Colon (tissue), 2 donors: Measurements from ENCODE around the gene NEMP1.
"Not testable (repeated sequence)": the region's sequence is repeated elsewhere in the genome, so short reads cannot be mapped to it uniquely, and the experiment has no call there.

Experiments used
- FAIRE-seq: peaks from 2 replicates; lab custom pipeline; 2012; peaks lifted over from hg19 to GRCh38; lab: Jason Lieb, UNC
- donor health status: control.
- donor health status: control.

NEMP1 gene

DNA sequence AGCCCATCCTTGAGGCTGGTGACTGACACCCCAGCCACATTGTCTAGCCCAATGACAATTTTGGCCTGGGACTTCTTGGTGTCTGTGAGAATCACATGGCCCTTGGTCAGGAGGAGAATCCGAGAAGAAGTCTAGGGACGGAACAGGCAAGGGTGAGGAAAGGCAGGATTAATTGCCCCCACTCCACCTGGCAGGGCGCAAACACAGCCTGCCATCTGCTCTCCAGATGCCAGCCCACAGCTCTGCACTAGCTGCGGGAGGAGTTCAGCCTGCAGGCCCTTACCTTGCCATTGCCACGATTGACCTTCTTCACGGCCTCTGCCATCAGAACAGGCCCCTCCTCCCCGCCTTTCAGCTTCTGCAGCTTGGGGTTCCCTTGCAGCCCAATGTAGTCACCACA is 49.1 kb downstream of the NEMP1 start:
- FAIRE-seq, result no peak

DNA sequence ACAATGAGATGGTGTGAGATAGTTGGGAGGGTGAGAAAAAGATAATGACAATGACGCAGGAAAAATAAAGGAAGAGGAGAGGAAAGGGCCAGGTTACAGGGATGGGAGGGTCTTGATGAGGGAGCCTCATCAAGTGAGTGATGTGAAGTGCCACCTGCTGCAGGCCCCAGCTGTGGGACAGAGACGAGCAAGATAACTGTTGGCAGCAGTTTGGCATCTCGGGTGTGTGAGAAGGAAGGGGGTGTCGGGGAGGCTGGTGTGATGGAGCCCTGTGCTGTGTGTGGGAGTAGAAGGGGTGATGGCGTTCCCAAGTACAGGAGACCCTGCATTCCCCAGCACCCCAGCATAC is 50.8 kb downstream of the NEMP1 start:
- FAIRE-seq, result no peak

DNA sequence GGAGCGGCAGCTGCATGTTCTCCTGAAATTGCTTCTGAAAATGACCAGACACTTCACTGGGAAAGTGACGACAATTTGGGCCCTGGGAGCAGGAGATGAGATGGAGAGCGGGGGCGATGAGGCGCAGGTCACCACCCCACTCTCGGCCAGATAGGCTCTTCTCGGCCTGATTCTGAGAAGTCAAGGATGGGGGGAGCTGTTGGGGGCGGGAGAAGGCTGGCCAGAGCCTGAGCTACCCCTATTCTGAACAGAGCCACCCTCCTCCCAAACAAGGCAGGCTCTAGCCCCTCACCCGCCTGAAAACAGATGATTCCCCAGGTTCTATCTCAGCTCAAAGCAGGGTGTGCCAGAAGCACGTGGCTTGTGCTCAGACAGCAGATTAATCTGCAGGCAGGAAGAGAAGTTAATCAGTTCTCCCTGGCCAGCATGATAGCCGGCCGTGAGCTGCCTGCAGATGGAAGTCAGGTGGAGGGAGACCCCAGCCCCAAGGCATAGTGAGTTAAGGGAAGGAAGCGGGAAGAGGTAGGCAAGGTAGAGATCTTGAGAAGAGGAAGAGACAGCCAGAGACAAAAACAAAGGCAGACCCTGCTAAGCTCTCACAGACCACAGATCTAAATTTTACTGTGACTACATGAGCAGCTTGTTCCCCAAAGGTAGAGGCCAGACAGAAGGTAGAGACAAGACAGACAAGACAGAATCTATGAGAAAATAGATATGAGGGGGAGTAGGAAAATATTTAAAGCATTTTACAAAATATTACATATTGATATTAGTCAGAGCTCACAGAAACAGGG is 51.4 kb downstream of the NEMP1 start:
- no peak for FAIRE-seq

DNA sequence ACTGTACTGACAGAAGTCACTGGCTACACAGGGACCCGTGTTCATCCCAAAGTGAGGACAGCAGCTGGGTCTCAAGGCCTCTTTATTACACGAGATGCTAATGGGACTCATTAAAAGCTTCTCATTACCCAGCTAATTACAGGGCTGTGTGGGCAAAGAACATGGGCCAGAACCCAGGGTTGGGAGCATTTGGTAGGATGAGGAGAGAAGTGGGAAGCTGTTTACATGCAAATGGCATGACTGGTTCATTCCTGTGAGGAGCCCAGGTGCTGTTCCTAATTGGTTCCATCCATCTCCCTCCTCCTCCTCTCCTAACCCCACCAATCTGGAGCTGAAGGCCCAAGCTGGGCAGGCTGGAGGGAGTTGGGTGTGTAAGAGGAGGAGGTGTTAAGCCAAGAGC is 53.4 kb downstream of the NEMP1 start:
- FAIRE-seq, result no peak

DNA sequence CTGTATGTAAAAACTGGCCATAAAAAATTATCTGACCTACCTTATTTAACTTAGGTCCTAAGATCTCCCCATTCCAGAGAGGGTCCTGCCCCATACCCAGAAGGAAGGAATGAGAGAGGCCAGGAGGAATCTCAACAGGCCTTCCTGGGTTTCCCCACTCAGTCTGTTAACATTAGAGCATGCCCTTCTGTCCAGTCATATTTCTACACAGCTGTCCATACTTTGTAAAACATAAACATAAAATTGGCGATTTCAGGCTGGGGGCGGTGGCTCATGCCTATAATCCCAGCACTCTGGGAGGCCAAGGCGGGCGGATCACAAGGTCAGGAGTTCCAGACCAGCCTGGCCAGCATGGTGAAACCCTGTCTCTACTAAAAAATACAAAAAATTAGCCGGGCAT is 56.3 kb downstream of the NEMP1 start:
- not testable (repeated sequence) for FAIRE-seq

DNA sequence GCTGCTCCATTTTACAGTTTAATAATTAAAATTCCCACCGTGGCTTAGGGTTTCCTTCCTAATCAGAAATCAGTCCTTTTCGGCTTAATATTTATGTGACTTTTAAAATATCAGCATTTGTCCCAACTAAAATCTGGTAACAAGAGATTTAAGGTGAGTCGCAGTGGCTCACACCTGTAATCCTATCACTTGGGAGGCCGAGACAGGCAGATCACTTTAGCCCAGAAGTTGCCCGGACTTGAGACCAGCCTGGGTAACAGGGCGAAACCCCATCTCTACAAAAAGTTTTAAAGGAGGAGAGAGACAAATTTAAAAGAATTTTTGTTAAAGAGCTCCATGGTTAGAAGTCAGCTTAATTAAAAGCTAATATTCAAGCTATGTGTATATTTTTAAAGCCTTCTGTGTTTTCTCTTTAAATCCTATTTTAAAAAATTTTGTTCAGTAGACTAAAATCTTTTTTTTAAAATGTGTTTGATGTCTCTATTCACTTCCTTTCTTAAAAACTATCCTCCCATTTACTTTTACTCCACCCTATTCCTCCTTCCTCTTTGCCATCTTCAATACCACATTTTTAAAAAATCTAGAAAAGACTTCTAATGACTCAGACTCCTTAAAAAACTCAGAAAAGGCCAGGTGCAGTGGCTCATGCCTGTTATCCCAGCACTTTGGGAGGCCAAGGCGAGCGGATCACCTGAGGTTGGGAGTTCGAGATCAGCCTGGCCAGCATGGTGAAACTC is 58.4 kb downstream of the NEMP1 start:
- FAIRE-seq, result no peak

DNA sequence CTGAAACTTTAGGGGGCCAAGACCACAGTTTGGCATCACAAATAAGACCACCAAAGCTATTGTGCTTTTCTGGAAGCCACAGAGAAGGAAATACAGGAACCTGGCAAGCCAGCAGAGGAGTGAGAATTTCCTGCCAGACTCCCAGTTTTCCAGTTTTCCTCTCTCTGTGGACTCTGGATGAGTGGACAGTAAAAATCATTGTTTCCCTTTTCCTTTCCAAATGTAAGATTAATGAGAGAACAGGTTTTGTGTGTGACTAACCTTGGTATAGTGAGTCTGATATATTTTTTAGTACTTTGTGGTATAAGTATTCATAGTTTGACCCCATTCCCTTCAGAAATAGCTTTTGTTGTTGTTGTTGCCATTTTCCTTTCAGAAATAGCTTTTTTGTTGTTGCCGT is 59.7 kb downstream of the NEMP1 start:
- no peak for FAIRE-seq

DNA sequence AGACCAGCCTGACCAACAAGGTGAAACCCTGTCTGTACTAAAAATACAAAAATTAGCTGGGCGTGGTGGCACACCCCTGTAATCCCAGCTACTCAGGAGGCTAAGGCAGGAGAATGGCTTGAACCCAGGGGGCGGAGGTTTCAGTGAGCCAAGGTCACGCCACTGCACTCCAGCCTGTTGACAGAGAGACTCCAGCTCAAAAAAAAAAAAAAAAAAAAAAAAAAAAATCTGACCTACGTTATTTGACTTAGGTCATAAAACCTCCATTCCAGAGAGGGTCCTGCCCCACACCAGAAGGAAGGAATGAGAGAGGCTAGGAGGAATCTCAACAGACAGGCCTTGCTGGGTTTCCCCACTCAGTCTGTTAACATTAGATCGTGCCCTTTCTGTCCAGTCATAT is 60.2 kb downstream of the NEMP1 start:
- not testable (repeated sequence) for FAIRE-seq

DNA sequence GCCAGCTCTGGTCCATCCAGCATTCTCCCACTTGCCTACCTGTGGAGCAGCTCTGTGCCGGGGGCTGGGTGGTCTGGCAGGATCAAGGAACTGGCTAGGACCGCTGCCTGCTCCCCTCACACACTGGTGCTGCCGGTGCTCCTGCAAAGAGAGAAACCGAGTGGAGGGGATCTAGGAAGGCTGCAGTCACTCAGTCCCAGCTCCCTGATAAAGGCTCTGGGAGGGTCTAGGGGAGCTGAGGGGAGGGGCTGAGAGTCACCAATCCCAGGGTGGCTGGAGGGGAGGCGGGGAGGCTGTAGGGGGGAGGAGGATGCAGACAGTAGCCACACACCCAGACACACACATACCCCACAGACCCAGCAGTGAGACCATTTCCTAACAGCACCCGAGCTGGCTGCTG is 62.2 kb downstream of the NEMP1 start, which contains the start of gene TAC3:
TAC3 (minus strand) TSS at position 182 of the 400 bp plus-strand sequence. CDS start 732 bp downstream, outside the sequence.
- no peak for FAIRE-seq

DNA sequence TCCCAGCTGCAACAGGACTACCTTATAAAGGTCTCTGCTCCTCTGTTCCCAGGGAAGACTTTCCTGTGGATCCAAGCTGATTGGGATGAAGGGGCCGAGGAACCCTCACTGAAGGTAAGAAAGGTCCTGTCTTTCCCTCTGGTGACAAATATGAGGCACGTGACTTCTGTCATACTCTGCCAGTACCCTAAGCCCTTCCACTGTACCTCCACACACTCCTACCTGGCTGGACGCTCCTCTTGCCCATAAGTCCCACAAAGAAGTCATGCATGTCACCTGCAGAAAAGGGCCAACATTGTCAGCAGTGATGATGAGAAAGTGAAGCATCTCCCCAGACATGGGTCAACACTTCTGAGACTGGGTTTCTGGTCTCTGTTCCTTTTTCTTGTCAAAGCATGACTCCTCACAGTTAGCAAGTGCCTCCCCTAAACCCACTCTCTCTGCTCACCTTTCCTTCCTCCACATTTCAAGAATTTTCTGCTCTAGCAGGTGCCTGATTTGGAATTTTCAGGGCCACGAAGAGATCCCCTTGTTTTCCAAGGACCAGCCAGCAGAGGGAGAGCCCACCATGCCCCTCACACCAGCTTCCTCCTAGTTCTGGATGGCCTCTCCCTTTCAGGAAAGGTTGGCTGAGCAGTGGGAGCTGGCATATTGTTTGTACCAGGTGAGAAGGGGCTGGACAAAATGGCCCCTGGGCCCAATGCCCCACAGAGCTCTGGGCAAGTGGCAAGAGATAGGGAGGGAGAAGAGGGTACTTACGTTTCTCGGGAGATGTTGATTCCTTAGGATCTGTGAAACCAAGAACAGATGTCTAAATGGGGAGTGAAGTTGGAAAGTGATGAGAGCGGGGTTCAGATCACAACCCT is 65.8 kb downstream of the NEMP1 start:
- no peak for FAIRE-seq

DNA sequence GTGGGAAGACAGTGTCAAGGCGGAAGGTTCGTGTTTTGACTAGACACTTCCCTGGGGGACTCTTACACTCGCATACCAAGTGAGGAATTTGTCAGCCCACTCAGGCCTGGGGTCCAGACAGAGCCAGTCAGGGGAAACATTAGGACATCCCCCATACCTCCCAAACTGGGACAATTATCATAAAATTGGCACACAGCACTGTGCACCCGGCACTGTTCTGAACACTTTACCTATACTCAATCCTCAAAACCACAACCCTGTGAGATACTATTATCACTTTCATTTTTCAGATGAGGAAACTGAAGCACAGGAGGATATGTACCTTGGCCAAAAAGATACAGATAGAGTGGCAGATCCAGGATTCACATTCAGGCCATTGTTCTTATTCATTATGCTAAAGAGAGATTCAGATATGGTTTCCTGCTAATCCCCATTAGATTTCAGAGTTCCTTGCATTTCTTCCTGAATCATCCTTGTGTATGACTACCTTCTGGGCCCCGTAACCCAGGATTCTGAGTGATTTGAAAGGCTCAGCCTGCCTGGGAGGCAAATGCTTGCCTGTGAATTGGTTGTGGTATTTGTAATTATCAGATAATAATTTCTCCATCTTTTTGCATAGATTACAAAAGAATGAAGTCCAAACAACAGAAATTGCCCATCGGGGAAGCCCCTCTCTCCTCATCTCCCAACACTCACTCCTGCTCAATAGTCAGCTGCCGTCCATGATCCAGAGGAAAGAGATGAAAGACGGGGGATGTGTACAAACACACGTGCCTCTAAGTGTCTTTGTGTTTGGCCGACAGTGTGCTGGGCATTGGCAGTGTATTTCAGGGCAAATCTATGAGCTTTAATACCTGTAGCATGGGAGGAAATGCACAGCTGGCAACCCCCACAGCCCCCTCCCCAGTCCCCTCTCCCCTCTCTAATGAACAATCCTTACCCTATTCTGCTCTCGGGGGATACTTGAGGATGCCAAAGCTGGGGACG is 66.9 kb downstream of the NEMP1 start:
- no peak for FAIRE-seq

DNA sequence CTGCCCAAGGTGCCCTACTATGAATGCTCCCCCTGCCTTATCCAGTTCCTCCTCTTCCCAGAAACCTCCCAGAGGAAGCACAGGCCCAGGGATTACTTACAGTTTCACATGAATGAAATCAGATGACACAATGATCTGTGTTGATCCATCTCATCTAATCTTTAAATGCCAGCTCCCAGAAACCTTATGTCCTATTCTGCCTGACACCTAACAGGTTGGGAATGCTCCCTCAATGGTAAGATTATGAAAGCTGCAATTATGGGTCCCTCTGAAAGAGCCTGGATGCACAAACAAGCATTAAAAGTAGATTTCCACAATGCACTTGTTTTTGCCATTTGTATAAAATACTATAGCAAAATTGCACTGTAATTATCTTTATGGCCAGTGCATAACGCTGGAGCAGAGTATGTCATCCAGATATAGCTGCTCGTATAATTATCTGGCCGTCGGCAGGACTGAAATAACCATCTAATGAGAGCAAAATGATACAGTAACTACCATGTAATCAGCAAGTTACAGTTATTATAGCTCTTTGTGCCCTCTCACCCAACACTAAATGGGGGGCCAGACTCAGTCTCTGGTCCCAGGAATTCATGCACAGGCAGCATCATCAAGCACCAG is 67.9 kb downstream of the NEMP1 start:
- no peak for FAIRE-seq

DNA sequence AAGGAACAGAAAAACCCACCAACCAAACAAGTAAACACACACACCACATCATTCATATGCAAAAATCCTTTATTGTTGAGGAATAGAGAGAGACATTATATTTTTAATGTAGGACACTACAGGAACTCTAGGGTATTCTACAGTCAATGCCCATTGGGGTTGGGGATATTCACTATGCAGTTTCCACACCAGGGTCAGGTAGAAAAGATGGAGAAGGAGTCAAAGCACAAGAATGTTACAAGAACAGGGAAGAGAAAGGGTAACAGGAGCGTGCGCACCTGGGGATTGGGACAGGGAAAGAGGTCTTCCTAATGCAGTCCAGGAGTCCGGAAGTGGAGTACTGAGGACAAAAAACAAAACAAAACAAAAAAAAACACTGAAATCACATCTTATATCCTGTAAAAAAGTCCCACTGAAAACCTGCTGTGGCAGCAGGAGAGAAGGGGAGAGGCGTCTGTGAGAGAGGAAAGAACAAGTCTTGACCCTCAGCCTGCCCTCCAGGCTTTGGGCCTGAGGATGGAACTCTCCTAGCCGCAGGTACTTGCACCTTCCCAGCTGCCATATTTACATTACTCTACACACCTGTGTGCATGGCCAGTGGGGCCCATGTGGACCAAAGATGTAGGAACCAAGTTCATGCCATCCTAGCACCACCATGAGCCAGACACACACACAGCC is 68.5 kb downstream of the NEMP1 start:
- no peak for FAIRE-seq

DNA sequence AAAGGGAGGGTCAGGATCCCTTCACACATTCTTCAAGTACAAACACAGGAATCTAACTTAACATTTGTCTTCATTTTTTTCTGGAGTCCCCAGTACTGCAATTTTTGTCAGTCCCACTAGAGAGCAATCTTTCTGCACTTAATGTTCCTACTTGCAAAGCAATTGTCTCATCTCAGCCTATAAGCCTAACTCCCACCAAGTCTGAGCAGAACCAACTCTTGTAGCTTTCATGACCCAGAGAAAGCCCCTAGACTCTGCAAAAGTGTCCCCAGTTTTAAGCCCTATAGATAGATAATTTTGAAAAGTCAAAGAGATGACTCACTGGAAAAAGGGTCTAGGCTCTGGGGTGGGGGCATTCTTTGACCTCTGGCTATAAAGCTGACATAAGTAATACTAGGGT is 70.4 kb downstream of the NEMP1 start:
- no peak for FAIRE-seq

DNA sequence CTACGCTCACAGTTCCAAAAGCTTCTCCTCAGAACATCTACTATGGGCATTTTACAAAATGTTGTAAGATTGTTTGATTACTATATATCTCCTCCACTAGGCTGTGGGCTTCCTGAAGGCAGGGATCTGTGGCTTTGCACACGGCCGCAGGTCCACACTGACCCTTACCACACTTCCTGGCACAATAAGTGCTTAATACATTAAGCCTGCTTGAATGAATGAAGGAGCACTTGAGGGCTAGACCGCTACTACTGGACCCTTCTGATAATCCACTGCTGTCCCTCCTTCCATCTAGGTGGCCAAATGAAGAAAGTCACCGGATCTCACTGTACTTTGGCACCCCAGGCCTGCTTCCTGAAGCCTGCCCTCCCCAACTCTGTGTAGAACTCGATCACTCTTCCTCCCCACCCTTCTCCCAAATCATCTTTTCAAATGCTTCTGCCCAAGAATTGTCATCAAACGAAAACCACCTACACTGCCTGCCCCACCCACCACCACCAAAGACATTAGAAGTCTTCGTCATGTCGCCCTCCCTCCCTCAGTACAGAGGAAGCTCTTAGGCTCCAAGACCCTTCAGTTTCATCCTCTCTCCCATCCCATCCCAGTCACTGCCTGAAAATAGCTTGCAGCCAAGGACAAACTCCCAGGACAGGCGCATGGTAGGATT is 71.6 kb downstream of the NEMP1 start:
- no peak for FAIRE-seq

DNA sequence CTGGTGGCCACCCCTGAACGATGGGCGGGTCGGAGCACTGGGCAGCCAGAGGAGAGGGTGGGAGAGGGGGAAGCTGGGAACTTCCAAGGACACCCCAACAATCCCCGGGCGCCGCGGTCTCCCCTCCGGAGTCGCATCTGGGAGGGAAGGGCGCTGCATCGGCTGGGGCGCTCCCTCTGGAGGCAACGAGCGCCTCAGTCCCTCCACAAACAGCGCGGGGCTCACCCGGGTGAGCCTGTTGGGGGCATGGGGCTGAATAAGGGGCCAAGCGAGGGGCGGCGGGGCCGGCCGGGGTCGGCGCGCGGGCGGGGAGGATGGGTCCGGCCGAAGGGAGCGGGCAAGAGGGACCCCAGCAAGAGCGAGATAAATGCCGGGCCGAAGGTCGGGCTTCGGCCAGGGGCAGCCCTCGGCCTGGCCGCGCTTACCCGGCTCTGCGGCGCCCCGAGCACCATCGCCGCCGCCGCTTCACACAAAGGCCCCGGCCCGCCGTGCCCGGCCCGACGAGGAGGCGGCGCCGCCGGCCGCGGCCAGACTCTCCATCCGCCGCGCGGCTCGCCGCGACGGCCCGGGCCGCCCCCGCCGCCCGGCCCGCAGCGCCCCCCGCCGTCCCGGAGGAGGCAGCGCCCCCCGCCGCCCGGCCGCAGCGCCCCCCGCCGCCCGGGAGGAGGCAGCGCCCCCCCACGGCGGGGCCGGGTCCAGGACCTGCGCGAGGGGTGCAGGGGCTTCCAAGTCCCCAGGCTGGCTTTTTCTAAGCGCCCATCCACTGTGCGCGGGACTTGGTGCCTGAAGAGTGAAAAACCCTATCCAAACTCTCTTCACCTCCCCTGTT is 72.4 kb downstream of the NEMP1 start, which contains the start of gene ZBTB39:
ZBTB39 (minus strand) TSS at position 567 of the 829 bp plus-strand sequence. CDS start 1,629 bp downstream, outside the sequence.
- no peak for FAIRE-seq
